ENCODE data around the gene KRTCAP3. TPM values are rescaled to one million over a fixed set of nuclear protein-coding genes. Genes with fewer than 3 reads are reported as not detected.

Gene KRTCAP3
- total RNA-seq, 4 donors from 2014 or later = 0.75 to 1.8 (median 1.3) TPM; not detected in 1

DNA sequence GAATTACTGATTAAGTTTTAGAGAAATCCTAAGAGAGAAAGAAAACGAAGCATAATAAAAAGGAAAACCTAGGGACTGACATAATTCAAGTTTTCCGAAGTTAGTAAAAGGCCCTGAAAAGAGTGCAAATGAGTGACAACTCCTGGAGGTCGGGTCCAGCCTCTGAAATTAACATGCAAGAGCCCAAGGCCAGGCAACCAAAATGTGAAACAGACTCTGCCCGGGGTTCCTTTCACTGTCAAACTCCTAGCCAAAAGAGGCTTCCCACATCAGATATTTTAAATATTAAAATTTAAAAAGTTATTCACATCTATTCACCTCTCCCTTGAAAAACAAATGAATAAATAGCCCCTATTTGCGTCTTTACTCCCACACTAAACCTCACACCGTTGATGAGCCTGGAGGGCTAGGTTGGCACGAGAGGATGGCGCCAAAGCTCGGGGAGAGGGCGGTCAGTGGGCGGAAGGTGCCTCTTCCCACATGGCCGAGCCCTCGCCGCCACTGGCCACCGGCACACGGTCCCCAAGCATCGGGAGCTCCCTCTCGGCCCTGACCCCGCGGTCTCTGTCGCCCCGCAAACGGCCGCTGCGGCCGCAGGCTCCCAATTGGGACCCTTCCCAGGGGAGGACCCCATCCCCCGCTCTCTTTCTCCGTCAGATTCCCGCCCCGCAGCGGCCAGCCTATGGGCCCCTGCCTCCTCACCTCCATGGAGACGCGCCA, 33.4 kb upstream of the KRTCAP3 start:
- ATAC-seq (ENCODE audit: low FRiP score) = peak; percentile 52
- TF ChIP-seq, protein P1, sequence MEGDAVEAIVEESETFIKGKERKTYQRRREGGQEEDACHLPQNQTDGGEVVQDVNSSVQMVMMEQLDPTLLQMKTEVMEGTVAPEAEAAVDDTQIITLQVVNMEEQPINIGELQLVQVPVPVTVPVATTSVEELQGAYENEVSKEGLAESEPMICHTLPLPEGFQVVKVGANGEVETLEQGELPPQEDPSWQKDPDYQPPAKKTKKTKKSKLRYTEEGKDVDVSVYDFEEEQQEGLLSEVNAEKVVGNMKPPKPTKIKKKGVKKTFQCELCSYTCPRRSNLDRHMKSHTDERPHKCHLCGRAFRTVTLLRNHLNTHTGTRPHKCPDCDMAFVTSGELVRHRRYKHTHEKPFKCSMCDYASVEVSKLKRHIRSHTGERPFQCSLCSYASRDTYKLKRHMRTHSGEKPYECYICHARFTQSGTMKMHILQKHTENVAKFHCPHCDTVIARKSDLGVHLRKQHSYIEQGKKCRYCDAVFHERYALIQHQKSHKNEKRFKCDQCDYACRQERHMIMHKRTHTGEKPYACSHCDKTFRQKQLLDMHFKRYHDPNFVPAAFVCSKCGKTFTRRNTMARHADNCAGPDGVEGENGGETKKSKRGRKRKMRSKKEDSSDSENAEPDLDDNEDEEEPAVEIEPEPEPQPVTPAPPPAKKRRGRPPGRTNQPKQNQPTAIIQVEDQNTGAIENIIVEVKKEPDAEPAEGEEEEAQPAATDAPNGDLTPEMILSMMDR (IDR thresholded peaks at IDR 0.05) = no peak
- DNase-seq (ENCODE audit: low spot score) = no peak

DNA sequence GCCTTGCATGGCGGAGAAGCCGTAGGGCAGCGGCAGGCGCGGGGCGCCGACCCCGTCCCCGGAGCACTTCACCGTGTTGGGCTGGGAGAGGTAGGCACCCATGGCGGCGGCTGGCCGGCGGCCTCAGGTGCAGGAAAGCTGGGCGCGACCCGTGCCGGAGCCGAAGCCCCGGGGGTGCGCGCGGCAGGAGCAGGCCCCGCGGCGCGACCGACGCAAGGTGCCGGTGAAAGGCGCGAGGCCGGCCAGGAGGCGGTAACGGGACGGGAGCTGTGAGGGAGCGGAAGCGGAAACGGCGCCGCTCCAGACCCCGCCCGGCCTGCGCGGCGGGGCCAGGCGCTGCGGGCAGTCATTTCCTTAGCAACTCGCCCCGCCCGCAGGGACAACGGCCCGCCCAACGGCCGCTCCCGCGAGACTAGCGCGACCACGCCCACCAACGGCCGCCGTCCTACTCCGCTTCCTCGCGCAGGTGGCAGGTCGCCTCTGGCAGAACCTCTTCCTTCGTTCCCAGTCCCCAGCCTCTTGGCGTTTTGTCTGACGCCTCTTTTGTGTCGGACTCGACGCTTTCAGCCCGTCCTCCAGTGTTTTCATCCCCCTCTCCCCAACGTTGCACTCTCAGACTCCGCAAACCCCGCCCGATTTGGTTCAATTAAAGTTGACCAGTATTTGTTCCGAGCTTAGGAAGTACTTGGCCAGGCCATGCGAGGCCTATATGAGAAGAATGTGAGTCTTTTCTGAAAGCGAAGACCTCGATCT, 32.7 kb upstream of the KRTCAP3 start, which contains the start of gene PPM1G:
Gene PPM1G (minus strand): TSS at position 271 of the 753 bp plus-strand sequence. CDS start 169 bp downstream, at position 102.
- DNase-seq (ENCODE audit: low spot score) = peak; percentile 78
- peak; percentile 100 for ATAC-seq (ENCODE audit: low FRiP score)
- TF ChIP-seq, protein P1 (IDR thresholded peaks at IDR 0.05) = no peak

GRCh38 chr2:27412419-27413152, 29.6 kb upstream of the KRTCAP3 start:
- DNase-seq (ENCODE audit: low spot score) (no peak), ATAC-seq (ENCODE audit: low FRiP score) (no peak)
- TF ChIP-seq, protein P1 (IDR thresholded peaks at IDR 0.05) = no peak

- TF ChIP-seq, protein P1 (IDR thresholded peaks at IDR 0.05) = no peak
- ATAC-seq (ENCODE audit: low FRiP score) (no peak), DNase-seq (ENCODE audit: low spot score) (no peak)
Measured at GRCh38 chr2:27416151-27416550, 26.0 kb upstream of the KRTCAP3 start.

GRCh38 chr2:27420996-27421395, 21.2 kb upstream of the KRTCAP3 start:
- TF ChIP-seq, protein P1 (IDR thresholded peaks at IDR 0.05) = no peak
- DNase-seq (ENCODE audit: low spot score) (no peak), ATAC-seq (ENCODE audit: low FRiP score) (no peak)

DNA sequence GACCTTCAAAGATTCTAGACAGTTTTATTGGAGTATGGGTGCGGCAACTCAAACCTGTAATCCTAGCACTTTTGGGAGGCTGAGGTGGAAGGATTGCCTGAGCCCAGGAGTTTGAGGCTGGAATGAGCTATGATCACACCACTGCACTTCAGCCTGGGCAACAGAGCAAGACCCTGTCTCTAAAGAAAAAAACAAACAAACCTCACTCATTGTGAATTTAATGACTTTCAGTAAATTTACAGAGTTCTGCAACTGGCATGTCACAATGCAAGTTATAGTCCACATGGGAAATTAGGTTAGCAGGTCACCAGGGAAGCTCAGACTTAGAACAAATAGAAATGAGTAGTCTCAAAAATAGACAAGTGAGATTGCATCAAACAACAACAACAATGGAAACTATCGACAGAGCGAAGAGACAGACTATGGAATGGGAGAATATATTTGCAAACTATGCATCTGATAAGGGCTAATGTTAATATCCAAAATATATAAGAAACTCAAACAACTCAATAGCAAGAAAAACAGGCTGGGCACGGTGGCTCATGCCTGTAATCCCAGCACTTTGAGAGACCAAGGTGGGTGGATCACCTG, 20.4 kb upstream of the KRTCAP3 start:
- no peak for ATAC-seq (ENCODE audit: low FRiP score)
- no peak for DNase-seq (ENCODE audit: low spot score)
- TF ChIP-seq, protein P1 (IDR thresholded peaks at IDR 0.05) = no peak

Measured in omental fat pad (tissue), 4 donors.